Measurements from ENCODE around the gene STRIT1. TPM values are rescaled to one million over a fixed set of nuclear protein-coding genes. Genes with fewer than 3 reads are reported as not detected.

The STRIT1 gene
- 2.1 TPM for total RNA-seq

GRCh38 chr3:155293516-155293915 lies at the start of gene STRIT1:
Gene STRIT1 (minus strand): TSS chr3:155293683.

Other genes starting within 250 kb of the STRIT1 start
- 9.7 TPM for gene MME, start 213.4 kb downstream of the STRIT1 start, total RNA-seq

All from diencephalon (tissue), 1 donor.